Endothelial cell of umbilical vein (primary cell): ENCODE results near the gene AKNA. TPM values are rescaled to one million over a fixed set of nuclear protein-coding genes. Genes with fewer than 3 reads are reported as not detected.

ENCODE experiments used
- BruUV-seq: library from RNA; stranded (reverse); fragments of 400-500 nt; replicated peaks from 2 replicates; lab custom pipeline; 2021; lab: Mats Ljungman, UMichigan
- CTCF ChIA-PET: fragments of 300-600, 350-600 bp; sonication (Branson Sonifier 250); formaldehyde crosslinking; loops from one replicate; lab custom pipeline; 2021; ENCODE audit warnings: antibody characterized with exemption, inconsistent platforms; lab: Charles Lee
- POLR2A ChIA-PET: fragments of 300-600, 350-600 bp; sonication (Branson Sonifier 250); formaldehyde crosslinking; loops from one replicate; lab custom pipeline; 2021; ENCODE audit warnings: antibody characterized with exemption, inconsistent platforms; lab: Charles Lee
- DNase-seq: peaks from one replicate; pipeline ENCODE4 v3.0.0-alpha.2; 2011; ENCODE audit warnings: low read depth, low spot score
- FAIRE-seq: peaks from 2 replicates; lab custom pipeline; 2011; peaks lifted over from hg19 to GRCh38; lab: Jason Lieb, UNC
- H2AFZ ChIP-seq: 2 replicates; pipeline ENCODE4 v1.6.0; 2012; ENCODE audit warnings: low read depth, low read length, control low read depth, inconsistent platforms
- H3K27ac ChIP-seq: 2 replicates; pipeline ENCODE4 v1.5.1; 2011; ENCODE audit warnings: low read depth, mild to moderate bottlenecking, control low read depth, low read length, moderate library complexity; ENCODE audit not compliant: insufficient read depth
- H3K27me3 ChIP-seq, 2 experiments: 2 replicates each; pipeline versions ENCODE4 v1.6.0 to v1.6.1; 2011; ENCODE audit warnings: low read length in 2 of 2, mixed read lengths in 1 of 2; ENCODE audit not compliant: control insufficient read depth in 2 of 2, insufficient read depth in 2 of 2
- H3K36me3 ChIP-seq, 2 experiments: 2 replicates in 1 of 2; 3 replicates in 1 of 2; pipeline ENCODE4 v1.5.1; 2011; ENCODE audit warnings: low read length in 2 of 2, mild to moderate bottlenecking in 1 of 2, moderate library complexity in 1 of 2; ENCODE audit not compliant: control insufficient read depth in 2 of 2, insufficient read depth in 2 of 2; ENCODE audit errors: extremely low read depth in 1 of 2
- H3K4me1 ChIP-seq: 3 replicates; pipeline ENCODE4 v1.5.1; 2011; ENCODE audit warnings: mild to moderate bottlenecking, low read length; ENCODE audit not compliant: control insufficient read depth, insufficient read depth; ENCODE audit errors: extremely low read depth
- H3K4me2 ChIP-seq: 2 replicates; pipeline ENCODE4 v1.6.1; 2011; ENCODE audit warnings: low read length, control low read depth, mixed read lengths; ENCODE audit not compliant: insufficient read depth
- H3K4me3 ChIP-seq, 3 experiments: fragments of 200-600 bp in 1 of 3; sonication (generic), shearing (Covaris generic) in 1 of 3; replicated peaks in 1 of 3; 2 replicates each; pipeline ENCODE4 v1.5.1; 2011 to 2016; ENCODE audit warnings: control low read depth in 3 of 3, low read length in 3 of 3, mild to moderate bottlenecking in 2 of 3, inconsistent platforms in 1 of 3, low read depth in 1 of 3, moderate library complexity in 1 of 3; ENCODE audit not compliant: insufficient read depth in 1 of 3
- H3K79me2 ChIP-seq: 2 replicates; pipeline ENCODE4 v1.6.0; 2012; ENCODE audit warnings: low read length, inconsistent platforms; ENCODE audit not compliant: control insufficient read depth, insufficient read depth
- H3K9ac ChIP-seq: replicated peaks from 2 replicates; pipeline ENCODE3; 2011; ENCODE audit warnings: low read length, control low read depth; ENCODE audit not compliant: insufficient read depth; ENCODE audit errors: extremely low read depth
- H3K9me1 ChIP-seq: replicated peaks from 3 replicates; pipeline ENCODE4 v1.6.0; 2011; ENCODE audit warnings: mild to moderate bottlenecking, low read length; ENCODE audit not compliant: control insufficient read depth, insufficient read depth; ENCODE audit errors: extremely low read depth
- H3K9me3 ChIP-seq: replicated peaks from 2 replicates; pipeline ENCODE4 v1.5.1; 2012; ENCODE audit warnings: low read length, inconsistent platforms; ENCODE audit not compliant: control insufficient read depth, insufficient read depth
- H4K20me1 ChIP-seq: replicated peaks from 2 replicates; pipeline ENCODE3; 2011; ENCODE audit warnings: mild to moderate bottlenecking, low read length; ENCODE audit not compliant: control insufficient read depth, insufficient read depth; ENCODE audit errors: extremely low read depth
- EZH2 ChIP-seq: IDR thresholded peaks from 2 replicates; pipeline ENCODE4 v1.6.1; 2012; ENCODE audit warnings: borderline replicate concordance, low read depth, mild to moderate bottlenecking, moderate library complexity, low read length, inconsistent platforms; ENCODE audit not compliant: severe bottlenecking
- FOS ChIP-seq: IDR thresholded peaks from 2 replicates; pipeline ENCODE4 v1.6.1; 2011; ENCODE audit warnings: mild to moderate bottlenecking, low read length, moderate library complexity, borderline replicate concordance; ENCODE audit not compliant: insufficient read depth
- GATA2 ChIP-seq: IDR thresholded peaks from 2 replicates; pipeline ENCODE4 v1.7.0; 2011; ENCODE audit warnings: low read depth, mild to moderate bottlenecking, moderate library complexity, mixed read lengths, low read length; ENCODE audit not compliant: insufficient read length, insufficient read depth
- JUN ChIP-seq: IDR thresholded peaks from 2 replicates; pipeline ENCODE4 v1.6.1; 2011; ENCODE audit warnings: borderline replicate concordance, low read depth; ENCODE audit not compliant: insufficient read length, insufficient read depth
- MYC ChIP-seq: IDR thresholded peaks from one replicate; pipeline ENCODE4 v1.6.1; 2011; ENCODE audit warnings: mild to moderate bottlenecking, low read depth, low read length
- POLR2A ChIP-seq: IDR thresholded peaks from 2 replicates; pipeline ENCODE4 v1.6.1; 2012; ENCODE audit warnings: low read depth, mild to moderate bottlenecking, control low read depth, low read length
- POLR2AphosphoS5 ChIP-seq: IDR thresholded peaks from 2 replicates; pipeline ENCODE4 v1.6.1; 2012; ENCODE audit warnings: low read depth, mild to moderate bottlenecking, control low read depth, low read length, moderate library complexity; ENCODE audit not compliant: insufficient read depth
- dilution Hi-C: fragments of 300-500 bp; cut with MboI; formaldehyde crosslinking; loops from one replicate; pipeline ENCODE4 v1.15.0; 2019; ENCODE audit warnings: low sequenced_read_pairs; ENCODE audit not compliant: extremely low pct_ligation_motif_present
- intact Hi-C: fragments of 100-400 bp; cut with micrococcal nuclease; formaldehyde crosslinking; loops from one replicate; pipeline ENCODE4 v1.10.0; 2022
- polyA plus RNA-seq, 4 experiments: library from polyadenylated mRNA; depleted of rRNA in 3 of 4; stranded (reverse) in 3 of 4; unstranded in 1 of 4; fragments of >200 nt; gene quantifications; 2 replicates each; pipeline versions ENCODE4 v1.2.1 to v1.2.3, GENCODE V29; 2011 to 2012; ENCODE audit warnings: missing spikeins in 1 of 4
- total RNA-seq: library from RNA; stranded (reverse); gene quantifications from 2 replicates; pipeline ENCODE4 v1.2.3, GENCODE V29; 2021
- TF ChIP-seq, protein P1 (sequence below): IDR thresholded peaks from 2 replicates; pipeline ENCODE4 v1.6.1; 2011; ENCODE audit not compliant: insufficient read depth, insufficient read length
- TF ChIP-seq, protein P2 (sequence below), 2 donors: IDR thresholded peaks; 1 replicate in 1 of 2; 2 replicates in 1 of 2; pipeline ENCODE4 v1.5.1; 2011; ENCODE audit warnings: low read length in 2 of 2, mild to moderate bottlenecking in 2 of 2, moderate library complexity in 2 of 2, control low read depth in 1 of 2, inconsistent platforms in 1 of 2, low read depth in 1 of 2; ENCODE audit not compliant: insufficient read depth in 1 of 2; ENCODE audit errors: extremely low read depth in 1 of 2

Gene AKNA
- total and polyA plus RNA-seq, 2 donors (not counting 3 experiments of a cell fraction or from before 2014, with no cell fraction given), result 11.3 to 22.4 TPM

DNA sequence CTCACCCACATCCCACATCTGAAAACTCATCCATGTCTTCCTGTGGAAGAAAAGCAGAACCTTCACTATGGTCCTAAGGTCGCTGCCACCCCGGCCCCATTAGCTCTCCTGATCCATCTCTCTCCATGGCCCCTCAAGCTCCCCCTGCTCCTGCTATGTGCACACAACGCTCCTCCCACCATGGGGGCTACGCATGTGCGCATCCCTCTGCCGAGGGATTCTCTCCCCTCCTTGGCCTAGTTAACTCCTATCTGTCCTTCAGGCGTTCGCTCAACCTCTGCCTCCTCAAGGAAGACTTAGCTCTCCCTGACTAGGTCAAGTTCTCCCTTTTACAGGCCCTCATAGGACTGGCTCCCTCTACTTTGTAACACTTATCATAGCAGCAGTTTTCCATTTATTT is 9.8 kb downstream of the AKNA start:
- ChIA-PET CTCF (interaction anchor here (0.6 kb wide), 1 partner anchor 32 kb away, joined by 3 read pairs; no protein-coding TSS in a partner anchor), POLR2A (no interaction called here)
- no peak overlapping the region for H3K9ac ChIP-seq
- BruUV-seq, result no TSS peak
- no peaks in the 10 kb centered on the region for H3K9me1 ChIP-seq
- intact Hi-C loops, result no loop called here
- no peaks in the 10 kb centered on the region for H3K9me3 ChIP-seq
- H3K79me2 ChIP-seq, result no peaks in the 10 kb centered on the region
- FAIRE-seq (no peak), DNase-seq (no peak)
- H3K4me1 ChIP-seq, result peaks cover 3% of the 10 kb centered on the region
- no peaks in the 10 kb centered on the region for H3K27me3 ChIP-seq
- TF ChIP-seq JUN, result no peak
- TF ChIP-seq GATA2, result no peak
- no peak for TF ChIP-seq EZH2
- no peak for TF ChIP-seq MYC
- TF ChIP-seq, protein P1, sequence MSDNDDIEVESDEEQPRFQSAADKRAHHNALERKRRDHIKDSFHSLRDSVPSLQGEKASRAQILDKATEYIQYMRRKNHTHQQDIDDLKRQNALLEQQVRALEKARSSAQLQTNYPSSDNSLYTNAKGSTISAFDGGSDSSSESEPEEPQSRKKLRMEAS, result no peak
- no peak for TF ChIP-seq POLR2AphosphoS5
- TF ChIP-seq, protein P2, sequence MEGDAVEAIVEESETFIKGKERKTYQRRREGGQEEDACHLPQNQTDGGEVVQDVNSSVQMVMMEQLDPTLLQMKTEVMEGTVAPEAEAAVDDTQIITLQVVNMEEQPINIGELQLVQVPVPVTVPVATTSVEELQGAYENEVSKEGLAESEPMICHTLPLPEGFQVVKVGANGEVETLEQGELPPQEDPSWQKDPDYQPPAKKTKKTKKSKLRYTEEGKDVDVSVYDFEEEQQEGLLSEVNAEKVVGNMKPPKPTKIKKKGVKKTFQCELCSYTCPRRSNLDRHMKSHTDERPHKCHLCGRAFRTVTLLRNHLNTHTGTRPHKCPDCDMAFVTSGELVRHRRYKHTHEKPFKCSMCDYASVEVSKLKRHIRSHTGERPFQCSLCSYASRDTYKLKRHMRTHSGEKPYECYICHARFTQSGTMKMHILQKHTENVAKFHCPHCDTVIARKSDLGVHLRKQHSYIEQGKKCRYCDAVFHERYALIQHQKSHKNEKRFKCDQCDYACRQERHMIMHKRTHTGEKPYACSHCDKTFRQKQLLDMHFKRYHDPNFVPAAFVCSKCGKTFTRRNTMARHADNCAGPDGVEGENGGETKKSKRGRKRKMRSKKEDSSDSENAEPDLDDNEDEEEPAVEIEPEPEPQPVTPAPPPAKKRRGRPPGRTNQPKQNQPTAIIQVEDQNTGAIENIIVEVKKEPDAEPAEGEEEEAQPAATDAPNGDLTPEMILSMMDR (IDR thresholded peaks at IDR 0.05; ENCODE audit: extremely low read depth in 1 of 2, insufficient read depth in 1 of 2, low read depth in 1 of 2, low read length in 2 of 2), result no peak
- no peak for TF ChIP-seq FOS
- no peak for TF ChIP-seq POLR2A
- no peaks in the 10 kb centered on the region for H4K20me1 ChIP-seq
- no peak overlapping the region for H3K4me3 ChIP-seq
- peaks cover 3 to 17% of the 10 kb centered on the region in 2 experiments for H3K36me3 ChIP-seq
- H3K4me2 ChIP-seq, result no peak overlapping the region
- H2AFZ ChIP-seq, result no peak overlapping the region
- dilution Hi-C loops, result no loop called here
- no peak overlapping the region for H3K27ac ChIP-seq
